AG04450 (cell line): Measurements from ENCODE around the gene SLC43A3. TPM values are rescaled to one million over a fixed set of nuclear protein-coding genes. Genes with fewer than 3 reads are reported as not detected.

Experiments used
- CTCF ChIA-PET: fragments of 300-600, 350-600 bp; formaldehyde crosslinking; extraction: SDS; loops from one replicate; lab custom pipeline; 2022; ENCODE audit warnings: antibody characterized with exemption, inconsistent platforms; lab: Charles Lee
- POLR2A ChIA-PET: fragments of 350-600 bp; formaldehyde crosslinking; extraction: SDS; loops from one replicate; lab custom pipeline; 2021; ENCODE audit warnings: antibody characterized with exemption, inconsistent platforms; lab: Yijun Ruan, JAX
- DNase-seq: peaks from one replicate; pipeline ENCODE4 v3.0.0-alpha.2; 2011; ENCODE audit warnings: low read depth, low spot score
- H3K27ac ChIP-seq: one replicate; pipeline ENCODE4 v1.5.1; 2012; ENCODE audit warnings: low read depth, low read length, control low read depth
- H3K27me3 ChIP-seq: one replicate; pipeline ENCODE4 v1.6.0; 2012; ENCODE audit warnings: low read length; ENCODE audit not compliant: control insufficient read depth, insufficient read depth
- H3K4me3 ChIP-seq: 2 replicates; pipeline ENCODE4 v1.5.1; 2011; ENCODE audit warnings: mild to moderate bottlenecking, low read depth, low read length, control low read depth
- H3K9me3 ChIP-seq: 2 replicates; pipeline ENCODE4 v1.5.1; 2012; ENCODE audit warnings: low read length; ENCODE audit not compliant: control insufficient read depth, insufficient read depth
- CTCF ChIP-seq: IDR thresholded peaks from 2 replicates; pipeline ENCODE4 v1.5.1; 2011; ENCODE audit warnings: low read depth, low read length, control low read depth, inconsistent platforms
- polyA plus RNA-seq: library from polyadenylated mRNA; depleted of rRNA; stranded (reverse); fragments of >200 nt; gene quantifications from 2 replicates; pipeline ENCODE4 v1.2.3, GENCODE V29; 2011

Gene SLC43A3
- polyA plus RNA-seq, 1 experiment: 24.4 TPM

- Histone ChIP-seq H3K4me3 (no peak overlapping the region), H3K9me3 (no peaks in the 10 kb centered on the region), H3K27ac (no peak overlapping the region), H3K27me3 (peaks cover 37% of the 10 kb centered on the region)
- ChIA-PET POLR2A (no interaction called here), CTCF (interaction anchor here (0.5 to 1.8 kb wide), 5 partner anchors 20 to 118 kb away, joined by 3 to 6 read pairs (median 4); no protein-coding TSS in a partner anchor)
- no peak for DNase-seq
- TF ChIP-seq CTCF: no peak
Measured at GRCh38 chr11:57463671-57464538, 37.0 kb upstream of the SLC43A3 start.

GRCh38 chr11:57462597-57462996, 35.7 kb upstream of the SLC43A3 start:
- TF ChIP-seq CTCF: no peak
- no peak for DNase-seq
- POLR2A ChIA-PET: interaction anchor here (0.8 kb wide), 1 partner anchor 38 kb away, joined by 3 read pairs; no protein-coding TSS in a partner anchor

GRCh38 chr11:57461841-57462489, 35.0 kb upstream of the SLC43A3 start:
- DNase-seq: no peak
- no peaks in the 10 kb centered on the region for H3K9me3 ChIP-seq
- no peak overlapping the region for H3K4me3 ChIP-seq
- no peak overlapping the region for H3K27ac ChIP-seq
- CTCF ChIA-PET: interaction anchor here (1.0 to 5.7 kb wide), 4 partner anchors 19 to 207 kb away, joined by 3 to 115 read pairs (median 5); no protein-coding TSS in a partner anchor
- TF ChIP-seq CTCF: no peak
- POLR2A ChIA-PET: interaction anchor here (0.8 kb wide), 1 partner anchor 38 kb away, joined by 3 read pairs; no protein-coding TSS in a partner anchor
- peaks cover 35% of the 10 kb centered on the region for H3K27me3 ChIP-seq

More at GRCh38 chr11:57462597-57462996, 35.7 kb upstream of the SLC43A3 start:
- Histone ChIP-seq H3K27ac (no peak overlapping the region), H3K27me3 (peaks cover 35% of the 10 kb centered on the region), H3K4me3 (no peak overlapping the region), H3K9me3 (no peaks in the 10 kb centered on the region)
- CTCF ChIA-PET: interaction anchor here (1.5 kb wide), 1 partner anchor 21 kb away, joined by 4 read pairs; no protein-coding TSS in a partner anchor

GRCh38 chr11:57460758-57461749, 34.1 kb upstream of the SLC43A3 start:
- DNase-seq: no peak
- POLR2A ChIA-PET: interaction anchor here (0.6 kb wide), 1 partner anchor 1011 kb away, joined by 3 read pairs; no protein-coding TSS in a partner anchor
- Histone ChIP-seq H3K4me3 (peak overlapping the region; percentile 62), H3K27me3 (peaks cover 35% of the 10 kb centered on the region), H3K27ac (no peak overlapping the region), H3K9me3 (no peaks in the 10 kb centered on the region)
- no peak for TF ChIP-seq CTCF
- CTCF ChIA-PET: interaction anchor here (0.5 to 5.7 kb wide), 24 partner anchors 10 to 206 kb away, joined by 3 to 115 read pairs (median 4); partner anchors contain the start of genes SLC43A1 and SLC43A3
